Left ventricle myocardium inferior (tissue), 1 donor: Measurements from ENCODE around the gene FBLN5. TPM values are rescaled to one million over a fixed set of nuclear protein-coding genes. Genes with fewer than 3 reads are reported as not detected.
A peak's percentile ranks its signal among the peaks of the same experiment; 100 is the strongest.

Experiments
- DNase-seq: peaks from one replicate; pipeline ENCODE4 v3.0.0-alpha.2; 2020
- H3K27ac ChIP-seq: fragments of 200-600 bp; replicated peaks from 2 replicates; pipeline ENCODE4 v1.8.0; 2021
- H3K27me3 ChIP-seq: fragments of 200-600 bp; 2 replicates; pipeline ENCODE4 v1.8.0; 2021; ENCODE audit warnings: low read depth
- H3K36me3 ChIP-seq: fragments of 200-600 bp; 2 replicates; pipeline ENCODE4 v1.8.0; 2021
- H3K4me1 ChIP-seq: fragments of 200-600 bp; 2 replicates; pipeline ENCODE4 v1.8.0; 2021
- H3K4me3 ChIP-seq: fragments of 200-600 bp; 2 replicates; pipeline ENCODE4 v1.8.0; 2021; ENCODE audit warnings: mild to moderate bottlenecking, moderate library complexity
- H3K9me3 ChIP-seq: fragments of 200-600 bp; replicated peaks from 2 replicates; pipeline ENCODE4 v1.8.0; 2021
- CTCF ChIP-seq: fragments of 200-600 bp; IDR thresholded peaks from 2 replicates; pipeline ENCODE4 v1.8.0; 2021; ENCODE audit warnings: antibody characterized with exemption, mild to moderate bottlenecking, borderline replicate concordance
- intact Hi-C: fragments of 100-400 bp; cut with micrococcal nuclease; formaldehyde crosslinking; loops from one replicate; pipeline ENCODE4 v1.11.0; 2022
- total RNA-seq: library from RNA; stranded (reverse); fragmentation: NEBNext Ultra II Directional; extraction: Animal tissue kit (Norgen Biotek cat#: 25700); gene quantifications from one replicate; pipeline ENCODE4 v1.2.1, GENCODE V29; 2021
- donor health status: DM: no; HTN: yes; CAD: no; lungs with severe emphysema.

The FBLN5 gene
- total RNA-seq, 1 donor from 2014 or later, result 62.5 TPM

DNA sequence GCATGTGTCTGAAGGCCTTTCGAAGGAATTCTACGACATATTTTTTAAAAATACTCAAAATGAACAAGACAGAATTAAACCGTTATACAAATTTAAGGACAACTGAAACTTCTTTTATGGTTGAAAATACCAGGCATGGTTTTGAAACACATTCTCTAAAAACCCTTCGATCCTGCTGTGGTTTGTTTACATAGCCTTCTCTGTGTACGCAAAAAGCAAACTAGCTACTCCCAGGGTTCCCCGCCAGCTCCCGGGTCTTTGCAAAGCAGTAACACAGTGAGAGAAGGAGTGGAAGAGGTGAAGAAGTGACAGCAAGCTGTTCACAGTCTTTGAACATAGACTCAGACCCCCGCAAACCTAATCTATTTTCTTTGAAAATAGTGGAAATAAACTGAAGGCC is 77.9 kb downstream of the FBLN5 start:
- Histone ChIP-seq H3K4me1 (peaks cover 21% of the 10 kb centered on the region), H3K4me3 (no peak overlapping the region), H3K36me3 (peaks cover 27% of the 10 kb centered on the region)

GRCh38 chr14:91867316-91867988 is 80.0 kb downstream of the FBLN5 start, which contains the start of gene TC2N:
TSS of gene TC2N (minus strand) at chr14:91867536. CDS start at chr14:91813769, 53,767 bp downstream.
- Histone ChIP-seq H3K4me3 (no peak within 1 kb of the TSS), H3K27ac (peak within 1 kb of the TSS; percentile 16), H3K4me1 (peaks cover 12% of the 10 kb centered on the region), H3K9me3 (peaks cover 13% of the 10 kb centered on the region), H3K27me3 (peaks cover 46% of the 10 kb centered on the region), H3K36me3 (peaks cover 27% of the 10 kb centered on the region)
- no peak for DNase-seq
- TF ChIP-seq CTCF, result no peak
- intact Hi-C loops, result no loop called here

More for the DNA sequence above, 77.9 kb downstream of the FBLN5 start:
- H3K27me3 ChIP-seq, result peaks cover 44% of the 10 kb centered on the region
- intact Hi-C loops, result no loop called here
- H3K9me3 ChIP-seq, result peaks cover 13% of the 10 kb centered on the region
- DNase-seq, result no peak
- no peak for TF ChIP-seq CTCF
- peak overlapping the region; percentile 12 for H3K27ac ChIP-seq

GRCh38 chr14:91866511-91867295 is 80.8 kb downstream of the FBLN5 start:
- intact Hi-C loops, result no loop called here
- peaks cover 13% of the 10 kb centered on the region for H3K9me3 ChIP-seq

GRCh38 chr14:91866061-91866460 is 81.4 kb downstream of the FBLN5 start:
- no peak for TF ChIP-seq CTCF
- Histone ChIP-seq H3K9me3 (peaks cover 13% of the 10 kb centered on the region), H3K36me3 (peaks cover 27% of the 10 kb centered on the region), H3K27me3 (peaks cover 34% of the 10 kb centered on the region), H3K4me3 (no peak overlapping the region), H3K27ac (no peak overlapping the region), H3K4me1 (no peaks in the 10 kb centered on the region)
- DNase-seq, result no peak
- intact Hi-C loops, result no loop called here

More at GRCh38 chr14:91866511-91867295, 80.8 kb downstream of the FBLN5 start:
- H3K27me3 ChIP-seq, result peaks cover 41% of the 10 kb centered on the region
- TF ChIP-seq CTCF, result no peak
- H3K4me3 ChIP-seq, result no peak overlapping the region
- peak overlapping the region; percentile 16 for H3K27ac ChIP-seq
- H3K4me1 ChIP-seq, result peaks cover 4% of the 10 kb centered on the region
- H3K36me3 ChIP-seq, result peaks cover 27% of the 10 kb centered on the region
- no peak for DNase-seq

DNA sequence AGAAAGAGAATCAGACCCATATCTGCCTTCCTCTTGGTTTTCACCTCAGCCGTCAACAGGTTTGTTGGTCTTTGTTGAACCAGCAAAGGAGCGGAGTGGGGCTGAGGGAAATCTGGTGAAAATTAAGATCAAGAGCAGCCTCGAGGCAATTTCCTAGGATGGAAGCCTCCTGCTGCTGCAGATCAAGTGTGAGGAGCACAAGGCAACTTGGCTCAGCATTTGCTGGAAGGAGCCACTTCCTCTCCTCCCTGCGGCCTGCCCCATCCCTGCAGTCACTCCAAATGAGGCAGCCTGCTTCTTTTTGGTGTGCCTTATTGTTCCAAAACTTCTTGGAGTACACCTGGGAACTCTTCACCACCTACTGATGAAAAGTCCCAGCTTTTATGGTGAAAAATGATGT is 85.1 kb downstream of the FBLN5 start:
- intact Hi-C loops, result no loop called here

More for the DNA sequence above, 85.1 kb downstream of the FBLN5 start:
- Histone ChIP-seq H3K27ac (peak overlapping the region; percentile 2), H3K4me3 (no peak overlapping the region), H3K4me1 (no peaks in the 10 kb centered on the region), H3K27me3 (peaks cover 34% of the 10 kb centered on the region), H3K9me3 (no peaks in the 10 kb centered on the region), H3K36me3 (peaks cover under 1% of the 10 kb centered on the region)
- no peak for TF ChIP-seq CTCF
- DNase-seq, result no peak
